GM12878 (cell line): Measurements from ENCODE around the gene CPLX1. TPM values are rescaled to one million over a fixed set of nuclear protein-coding genes. Genes with fewer than 3 reads are reported as not detected.
"Not testable (repeated sequence)": the region's sequence is repeated elsewhere in the genome, so short reads cannot be mapped to it uniquely, and the experiment has no call there.

Experiments
- ATAC-seq: fragments of 200-7000 bp; cut with Tn5 transposase; 3 replicates; pipeline ENCODE4 v1.9.1; 2020; ENCODE audit warnings: mild to moderate bottlenecking, moderate library complexity
- BruUV-seq: library from RNA; stranded (reverse); fragments of 400-500 nt; replicated peaks from 2 replicates; lab custom pipeline; 2021; lab: Mats Ljungman, UMichigan
- CTCF ChIA-PET: fragments of 300-600 bp; sonication (Branson Sonifier 250); formaldehyde crosslinking; extraction: SDS; loops from one replicate; lab custom pipeline; 2021; ENCODE audit warnings: inconsistent platforms; lab: Yijun Ruan, JAX
- POLR2A ChIA-PET: fragments of 350-600 bp; formaldehyde crosslinking; extraction: SDS; loops from one replicate; lab custom pipeline; 2021; ENCODE audit warnings: inconsistent platforms; lab: Charles Lee
- RAD21 ChIA-PET: fragments of 300-600 bp; sonication (Branson Sonifier 250); formaldehyde crosslinking; loops from one replicate; lab custom pipeline; 2023; ENCODE audit warnings: antibody characterized with exemption; ENCODE audit not compliant: unreplicated experiment; lab: Charles Lee
- SMC1A ChIA-PET: fragments of 300-600 bp; sonication (Branson Sonifier 250); formaldehyde crosslinking; loops from one replicate; lab custom pipeline; 2023; ENCODE audit not compliant: unreplicated experiment, uncharacterized antibody; lab: Charles Lee
- DNase-seq: peaks from one replicate; pipeline ENCODE4 v3.0.0-alpha.2; 2011; ENCODE audit warnings: low read depth, low spot score
- FAIRE-seq: peaks from 3 replicates; lab custom pipeline; 2011; peaks lifted over from hg19 to GRCh38; lab: Jason Lieb, UNC
- H2AFZ ChIP-seq: 2 replicates; pipeline ENCODE4 v1.6.0; 2011; ENCODE audit warnings: low read depth, low read length, control low read depth; ENCODE audit not compliant: control insufficient read depth
- H3K27ac ChIP-seq: 2 replicates; pipeline ENCODE4 v1.5.1; 2011; ENCODE audit warnings: control low read depth; ENCODE audit not compliant: control insufficient read depth, insufficient read depth
- H3K27me3 ChIP-seq, 2 experiments: replicated peaks in 1 of 2; 2 replicates each; pipeline versions ENCODE4 v1.6.0 to v1.6.1; 2011; ENCODE audit warnings: low read length in 1 of 2; ENCODE audit not compliant: control insufficient read depth in 2 of 2, insufficient read depth in 2 of 2
- H3K36me3 ChIP-seq, 2 experiments: 2 replicates each; pipeline ENCODE4 v1.5.1; 2011; ENCODE audit warnings: low read length in 1 of 2; ENCODE audit not compliant: control insufficient read depth in 2 of 2, insufficient read depth in 2 of 2
- H3K4me1 ChIP-seq: 2 replicates; pipeline ENCODE4 v1.6.1; 2011; ENCODE audit warnings: mild to moderate bottlenecking, low read length, moderate library complexity, mixed read lengths; ENCODE audit not compliant: control insufficient read depth, insufficient read depth
- H3K4me2 ChIP-seq: 2 replicates; pipeline ENCODE4 v1.6.0; 2011; ENCODE audit warnings: control low read depth; ENCODE audit not compliant: control insufficient read depth, insufficient read depth
- H3K4me3 ChIP-seq: fragments of 200-600 bp; sonication (generic); 2 replicates; pipeline ENCODE4 v1.5.1; 2016
- H3K79me2 ChIP-seq: 2 replicates; pipeline ENCODE4 v1.6.0; 2011; ENCODE audit warnings: low read length; ENCODE audit not compliant: control insufficient read depth, insufficient read depth
- H3K9ac ChIP-seq: 2 replicates; pipeline ENCODE4 v1.8.0; 2011; ENCODE audit warnings: low read length, control low read depth, mixed read lengths; ENCODE audit not compliant: control insufficient read depth, insufficient read depth
- H3K9me3 ChIP-seq: replicated peaks from 3 replicates; pipeline ENCODE4 v1.5.1; 2011; ENCODE audit warnings: mild to moderate bottlenecking, low read length; ENCODE audit not compliant: control insufficient read depth, insufficient read depth
- H4K20me1 ChIP-seq: 2 replicates; pipeline ENCODE4 v1.6.0; 2011; ENCODE audit not compliant: control insufficient read depth, insufficient read depth
- CEBPZ ChIP-seq: fragments of 150-350 bp; IDR thresholded peaks from 2 replicates; pipeline ENCODE4 v1.6.1; 2016; ENCODE audit warnings: low read depth, low read length
- WGBS: methylation state at CpG from one replicate; pipeline ENCODE4 v1.1.6; 2016; ENCODE audit warnings: low lambda C conversion rate; ENCODE audit not compliant: insufficient replicate concordance, insufficient coverage; ENCODE audit errors: missing lambda C conversion rate; 5-methylcytosine and 5-hydroxymethylcytosine counted together
- in situ Hi-C: fragments of 300-500 bp; cut with MboI; formaldehyde crosslinking; loops from 9 replicates; pipeline ENCODE4 v1.14.3; 2018; ENCODE audit warnings: mixed read lengths
- intact Hi-C: fragments of 100-400 bp; cut with micrococcal nuclease; formaldehyde crosslinking; loops from one replicate; pipeline ENCODE4 v1.14.2; 2022; ENCODE audit not compliant: unreplicated experiment
- polyA plus RNA-seq, 11 experiments: library from polyadenylated mRNA; depleted of rRNA in 4 of 11; unstranded in 6 of 11; stranded (reverse) in 5 of 11; fragments of >200 nt; fragmentation: Nextera tagmentation in 4 of 11; fragmentation: Illumina TruSeq in 1 of 11; extraction: Ambion mirVana in 4 of 11; extraction: Trizol in 1 of 11; gene quantifications; 1 replicate in 1 of 11; 2 replicates in 10 of 11; pipeline versions ENCODE4 v1.2.1 to v1.2.3, GENCODE V29; 2011 to 2016; ENCODE audit warnings: inconsistent platforms in 2 of 11, missing spikeins in 2 of 11, low read depth in 1 of 11
- total RNA-seq, 4 experiments: library from RNA; depleted of rRNA in 3 of 4; stranded (reverse); fragments of >200 nt in 3 of 4; fragmentation: Illumina TruSeq in 1 of 4; extraction: Trizol in 1 of 4; gene quantifications; 2 replicates each; pipeline versions ENCODE4 v1.2.1 to v1.2.3, GENCODE V29; 2013 to 2021

CPLX1 gene
- total and polyA plus RNA-seq, 10 of the 15 experiments (the other 5 are each of a cell fraction or from before 2014, with no cell fraction given), result 0.04 to 1.2 (median 0.13) TPM; not detected in 5

- TF ChIP-seq CEBPZ, result no peak
Measured at GRCh38 chr4:738781-739280, 87.1 kb downstream of the CPLX1 start (continued).

GRCh38 chr4:736561-736960, 89.4 kb downstream of the CPLX1 start:
- BruUV-seq, RAD21 ChIA-PET, CTCF ChIA-PET, ATAC-seq, H3K9ac ChIP-seq, H3K79me2 ChIP-seq, H4K20me1 ChIP-seq, H3K4me3 ChIP-seq, H2AFZ ChIP-seq, H3K4me1 ChIP-seq, intact Hi-C loops, in situ Hi-C loops, POLR2A ChIA-PET, H3K27me3 ChIP-seq, SMC1A ChIA-PET, DNase-seq, H3K27ac ChIP-seq, H3K9me3 ChIP-seq, H3K4me2 ChIP-seq, FAIRE-seq: not testable (repeated sequence)
- over 99% methylated on average over 12 of the region's 34 CpGs for WGBS
- H3K36me3 ChIP-seq, result peaks cover 13 to 24% of the 10 kb centered on the region in 2 experiments; a peak in 3 of 4 replicates
